HG02981 (cell line): ENCODE measurements around the gene PTPRH.

Experiments used
- ATAC-seq: cut with Tn5 transposase; IDR thresholded peaks from one replicate; pipeline ENCODE4 v1.9.1; 2021; ENCODE audit warnings: mild to moderate bottlenecking, moderate library complexity; ENCODE audit not compliant: unreplicated experiment

Gene PTPRH

DNA sequence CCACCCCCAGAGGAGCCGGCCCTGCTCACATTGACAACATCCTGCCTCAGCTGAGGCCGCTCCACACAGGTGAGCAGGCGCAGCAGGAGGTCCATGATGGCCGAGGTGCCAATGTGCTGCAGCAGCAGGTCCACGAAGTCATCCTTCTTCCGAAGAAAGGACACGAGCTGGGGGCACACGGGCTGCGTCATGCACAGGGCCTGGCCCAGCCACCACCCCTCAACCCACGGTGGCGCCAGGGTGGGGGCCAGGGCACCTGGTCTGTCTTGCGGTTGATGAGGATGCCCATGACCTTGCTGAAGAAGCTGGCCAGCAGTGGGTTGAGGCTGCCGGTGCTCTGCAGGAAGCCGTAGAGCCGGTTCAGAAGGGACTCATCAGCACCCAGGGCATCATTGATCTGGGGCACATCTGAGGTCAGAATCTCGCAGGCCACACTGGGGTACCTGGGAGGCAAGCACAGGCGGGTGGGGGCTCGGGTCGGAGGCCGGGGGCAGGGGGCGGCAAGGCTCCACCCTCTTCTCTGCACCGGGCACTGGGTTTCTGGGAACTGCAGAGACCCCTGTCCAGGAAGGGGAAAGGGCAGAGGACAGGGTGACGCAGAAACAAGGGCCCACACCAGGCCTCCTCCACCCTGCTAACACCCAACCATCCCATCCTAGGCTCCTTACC lies 36.1 kb upstream of the PTPRH start:
- no peak for ATAC-seq

DNA sequence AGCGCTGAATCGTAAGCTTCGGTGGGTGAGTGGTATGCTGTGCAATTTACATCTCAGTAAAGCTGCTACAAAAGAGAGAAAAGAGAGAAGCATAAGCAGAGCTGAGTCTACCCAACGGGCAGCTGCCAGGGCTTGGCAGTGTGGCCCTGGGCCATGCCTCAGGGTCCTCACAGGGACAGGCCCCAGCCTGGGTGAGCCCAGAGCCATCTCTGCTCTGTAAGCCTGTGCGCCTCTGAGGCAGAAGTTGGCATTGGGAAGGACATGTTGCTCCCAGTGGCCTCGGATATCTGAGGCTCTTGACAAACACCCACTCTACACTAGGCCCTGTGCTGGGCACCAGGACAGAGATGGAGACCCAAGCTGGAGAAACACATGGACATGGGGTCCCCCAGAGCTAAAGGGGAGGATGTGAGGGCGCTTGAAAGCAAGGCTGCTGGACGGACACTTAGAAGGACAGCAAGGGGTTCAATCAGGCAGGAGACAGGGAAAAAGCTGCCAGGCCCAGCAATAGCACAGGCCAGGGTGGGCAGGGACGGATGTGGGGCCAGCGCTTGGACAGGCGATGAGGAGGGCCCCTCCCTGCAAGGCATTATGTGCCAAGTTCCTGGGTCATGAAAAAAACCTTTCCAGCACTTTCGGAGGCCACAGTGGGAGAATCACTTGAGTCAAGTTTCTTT lies 34.8 kb upstream of the PTPRH start:
- ATAC-seq, result no peak

- ATAC-seq, result no peak
Measured at GRCh38 chr19:55242517-55242916, 33.2 kb upstream of the PTPRH start.

DNA sequence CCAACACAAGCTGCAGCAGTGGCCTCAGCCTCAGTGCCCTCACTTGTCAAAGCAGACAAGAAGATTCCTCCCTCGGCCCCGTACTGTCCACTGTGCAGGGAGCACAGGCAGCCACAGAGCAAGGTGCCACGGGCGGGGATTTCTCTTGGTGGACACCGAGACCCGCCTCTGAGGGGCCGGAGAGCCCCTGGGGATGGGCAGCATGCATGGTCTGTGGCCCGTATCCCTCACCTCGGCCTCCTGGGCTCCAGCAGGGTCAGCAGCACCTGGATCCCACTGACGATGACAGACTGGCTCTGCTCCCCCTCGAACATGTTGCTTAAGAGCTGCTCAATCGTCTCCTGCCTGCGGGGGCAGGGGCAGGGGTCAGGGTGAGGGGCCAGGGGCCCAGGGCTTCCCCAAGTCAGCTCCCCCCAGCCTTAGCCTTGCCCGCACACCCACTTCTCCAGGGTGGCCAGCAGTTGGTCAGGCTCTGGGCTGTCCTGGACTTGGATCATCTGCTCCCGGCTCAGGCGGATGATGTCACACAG lies 32.7 kb upstream of the PTPRH start:
- ATAC-seq, result no peak

DNA sequence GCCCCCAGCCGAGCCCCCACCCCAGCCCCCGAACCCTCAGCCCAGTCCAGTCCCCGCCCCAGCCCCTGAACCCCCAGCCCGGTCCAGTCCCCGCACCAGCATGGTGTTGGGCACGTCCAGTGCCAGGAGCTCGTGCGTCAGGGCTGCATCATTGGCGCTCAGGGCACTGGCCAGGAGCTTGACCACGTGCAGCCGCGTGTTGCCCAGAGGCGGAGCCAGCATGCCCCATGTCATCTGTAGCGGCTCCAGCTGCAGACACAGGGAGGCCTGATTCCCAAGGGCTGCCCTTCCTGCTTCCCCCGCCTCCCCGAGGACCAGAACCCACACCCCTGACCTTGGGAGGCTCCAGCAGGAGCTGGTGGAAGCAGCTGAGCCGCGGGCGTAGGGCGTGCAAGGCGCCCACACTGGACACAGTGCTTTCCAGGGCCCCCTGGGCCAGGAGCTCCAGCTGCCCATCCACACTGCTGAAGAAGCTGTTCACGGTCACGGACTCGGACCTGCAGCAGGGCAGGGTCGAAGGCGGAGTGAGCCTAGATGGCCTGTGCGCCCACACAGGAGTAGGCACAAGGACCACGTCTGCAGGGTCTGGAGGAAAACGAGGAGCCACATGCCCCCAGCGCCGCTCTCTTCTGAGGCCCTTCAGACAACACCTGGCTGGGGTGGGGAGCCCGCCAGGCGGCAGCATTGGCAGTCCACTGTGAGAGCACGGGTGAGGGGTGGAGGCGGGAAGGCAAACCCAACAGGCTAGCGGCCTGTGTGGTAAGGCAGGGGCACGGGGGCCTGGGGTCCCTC lies 32.0 kb upstream of the PTPRH start:
- no peak for ATAC-seq

- ATAC-seq, result no peak
Measured at GRCh38 chr19:55240713-55241020, 31.4 kb upstream of the PTPRH start.

- no peak for ATAC-seq
Measured at GRCh38 chr19:55239004-55239403, 29.7 kb upstream of the PTPRH start.

DNA sequence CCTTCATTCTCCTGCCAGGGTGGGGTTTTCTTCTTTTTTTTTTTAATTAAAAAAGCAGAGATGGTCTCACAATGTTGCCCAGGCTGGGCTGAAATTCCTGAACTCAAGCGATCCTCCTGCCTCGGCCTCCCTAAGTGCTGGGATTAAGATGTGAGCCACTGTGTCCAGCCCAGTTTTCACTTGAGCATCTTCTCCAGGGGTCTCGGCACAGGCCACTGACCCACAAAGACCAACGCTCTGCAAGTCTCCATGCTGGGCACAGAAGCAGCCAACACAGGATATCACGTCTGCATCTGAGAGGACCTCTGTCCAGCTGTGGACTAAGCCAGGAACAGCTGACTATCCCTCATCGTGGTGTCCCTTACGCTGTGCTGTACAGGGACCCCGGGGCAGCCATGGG lies 28.7 kb upstream of the PTPRH start:
- no peak for ATAC-seq

DNA sequence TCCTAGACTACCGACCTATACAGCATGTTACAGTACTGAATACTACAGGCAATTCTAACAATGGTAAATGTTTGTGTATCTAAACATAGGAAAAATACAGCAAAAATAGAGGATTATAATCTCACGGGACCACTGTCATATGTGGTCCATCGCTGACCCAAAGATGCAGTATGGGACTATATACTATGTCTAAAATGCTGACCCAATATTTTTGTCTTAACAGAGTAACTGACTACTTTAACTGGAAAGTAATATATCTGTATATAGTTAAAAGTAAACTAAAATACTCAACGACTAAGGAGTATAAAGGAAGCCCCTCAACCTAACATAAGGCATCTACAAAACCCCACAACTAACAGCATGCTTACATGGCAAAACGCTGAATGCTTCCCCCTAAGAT lies 23.7 kb upstream of the PTPRH start:
- ATAC-seq, result no peak

DNA sequence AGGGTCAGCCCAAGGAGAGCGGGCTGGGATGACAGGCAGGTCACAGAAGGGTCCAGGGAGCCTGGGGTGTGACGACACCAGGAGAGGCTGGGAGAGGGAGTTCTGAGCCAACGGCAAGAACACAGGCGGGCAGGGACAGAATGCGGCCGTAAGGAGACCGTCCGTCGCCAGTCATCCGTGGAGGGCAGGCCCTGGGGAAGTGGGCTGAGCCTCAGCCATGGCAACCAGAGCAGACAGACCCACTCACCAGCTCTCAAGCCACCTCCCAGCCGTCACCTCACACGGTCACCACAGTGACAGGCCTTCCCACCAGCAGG lies 22.9 kb upstream of the PTPRH start:
- no peak for ATAC-seq

- ATAC-seq, result no peak
Measured at GRCh38 chr19:55231391-55232285, 22.3 kb upstream of the PTPRH start.

- ATAC-seq, result no peak
Measured at GRCh38 chr19:55230780-55231179, 21.5 kb upstream of the PTPRH start.

DNA sequence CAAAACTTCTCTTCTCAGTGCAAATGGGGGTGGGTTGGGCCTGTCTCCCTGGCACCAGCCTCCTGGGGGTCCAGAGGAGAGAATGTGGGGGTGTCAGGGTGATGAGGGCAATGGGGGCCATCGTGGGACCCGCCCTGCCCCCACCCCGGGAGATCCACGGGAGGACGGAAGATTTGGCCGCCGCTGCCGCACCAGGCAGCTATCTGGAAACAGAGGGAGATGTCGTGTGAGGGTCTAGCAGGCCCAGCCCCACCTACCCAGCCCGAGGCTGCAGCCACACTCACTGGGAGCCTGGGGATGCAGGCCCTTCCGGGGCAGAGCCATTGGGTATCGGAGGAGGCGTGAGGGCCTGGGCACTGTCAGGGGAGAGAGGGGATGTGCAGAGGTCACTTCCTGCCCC lies 21.0 kb upstream of the PTPRH start:
- ATAC-seq, result no peak

DNA sequence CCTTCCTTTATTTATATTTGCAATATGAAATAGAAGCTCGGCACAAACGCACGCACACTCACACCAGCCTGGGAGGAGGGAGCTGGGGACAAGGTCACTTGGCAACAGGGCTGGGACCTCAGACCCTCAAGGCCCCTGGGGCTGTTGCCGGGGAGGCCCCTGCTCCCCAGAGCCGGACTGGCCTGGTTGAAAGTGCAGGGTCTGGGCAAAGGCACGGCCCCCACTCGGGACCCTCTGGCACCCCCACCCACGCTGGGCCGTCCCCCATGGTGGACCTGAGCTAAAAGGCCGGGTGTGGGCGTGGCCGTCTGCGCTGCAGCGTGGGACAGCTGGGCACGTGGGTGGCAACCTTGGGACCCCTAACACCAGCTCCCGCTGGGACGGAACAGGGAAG lies 20.5 kb upstream of the PTPRH start:
- no peak for ATAC-seq

DNA sequence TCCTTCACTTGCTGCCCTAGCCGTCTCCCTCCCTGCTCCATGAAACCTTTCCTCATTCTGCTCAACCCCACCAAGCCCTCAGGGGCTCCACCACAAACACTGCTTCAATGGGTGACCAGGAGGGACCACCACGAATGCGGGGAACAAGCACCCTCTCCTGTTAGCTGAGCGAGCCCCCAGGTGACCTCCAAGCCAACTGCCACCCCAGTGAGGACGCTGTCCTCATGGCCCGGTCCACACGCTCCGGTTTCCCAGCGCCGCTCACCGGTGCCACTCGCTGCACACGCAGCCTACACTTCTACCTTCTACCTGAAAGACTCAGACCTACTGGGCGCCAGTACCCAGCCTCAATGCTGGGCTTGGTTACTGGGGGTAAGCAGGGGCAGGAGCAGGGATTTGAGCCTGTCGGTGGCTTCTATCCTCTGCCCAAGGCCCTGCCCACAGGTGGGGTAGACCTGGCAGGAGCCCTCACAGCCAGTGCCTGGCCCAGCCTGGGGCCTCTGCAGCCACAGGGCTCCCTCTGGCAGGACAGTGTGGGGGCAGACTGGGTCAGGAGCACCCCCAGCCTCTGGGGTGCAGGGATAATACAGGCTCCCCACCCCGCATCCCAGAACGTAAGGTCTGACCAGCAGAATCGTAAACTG lies 20.0 kb upstream of the PTPRH start:
- no peak for ATAC-seq

- ATAC-seq, result no peak
Measured at GRCh38 chr19:55228403-55229031, 19.2 kb upstream of the PTPRH start, which contains the start of gene TMEM86B. Gene TMEM86B (minus strand): TSS chr19:55228763. CDS start chr19:55228741, 22 bp downstream.

GRCh38 chr19:55228015-55228391 lies 18.7 kb upstream of the PTPRH start:
- no peak for ATAC-seq

- no peak for ATAC-seq
Measured at GRCh38 chr19:55227241-55228014, 18.1 kb upstream of the PTPRH start.

DNA sequence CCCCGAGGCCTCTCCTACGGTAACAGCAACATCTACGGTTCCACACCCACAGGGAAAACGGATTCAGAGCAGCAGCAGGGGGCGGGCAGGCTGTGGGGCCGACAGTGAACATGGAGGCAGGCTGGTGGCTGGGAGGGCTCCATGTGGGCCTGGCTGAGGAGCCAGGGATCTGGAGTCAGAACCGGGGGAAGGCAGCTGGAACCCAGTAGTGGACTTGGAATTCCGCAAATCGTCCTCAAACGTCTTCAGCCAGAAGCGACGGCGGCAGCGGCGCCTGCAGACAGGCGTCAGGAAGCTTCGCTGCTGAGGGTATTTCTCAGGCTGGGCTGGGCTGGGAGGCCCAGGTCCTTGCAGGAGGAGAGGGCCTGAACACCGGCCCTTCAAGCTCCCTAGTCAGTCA lies 17.5 kb upstream of the PTPRH start:
- ATAC-seq, result no peak
